GM12878 (cell line): ENCODE measurements around the gene GCC1. TPM values are rescaled to one million over a fixed set of nuclear protein-coding genes. Genes with fewer than 3 reads are reported as not detected.

ENCODE experiments used
- ATAC-seq: fragments of 200-7000 bp; cut with Tn5 transposase; 3 replicates; pipeline ENCODE4 v1.9.1; 2020; ENCODE audit warnings: mild to moderate bottlenecking, moderate library complexity
- BruUV-seq: library from RNA; stranded (reverse); fragments of 400-500 nt; replicated peaks from 2 replicates; lab custom pipeline; 2021; lab: Mats Ljungman, UMichigan
- CTCF ChIA-PET: fragments of 300-600 bp; sonication (Branson Sonifier 250); formaldehyde crosslinking; extraction: SDS; loops from one replicate; lab custom pipeline; 2021; ENCODE audit warnings: inconsistent platforms; lab: Yijun Ruan, JAX
- POLR2A ChIA-PET: fragments of 350-600 bp; formaldehyde crosslinking; extraction: SDS; loops from one replicate; lab custom pipeline; 2021; ENCODE audit warnings: inconsistent platforms; lab: Charles Lee
- RAD21 ChIA-PET: fragments of 300-600 bp; sonication (Branson Sonifier 250); formaldehyde crosslinking; loops from one replicate; lab custom pipeline; 2023; ENCODE audit warnings: antibody characterized with exemption; ENCODE audit not compliant: unreplicated experiment; lab: Charles Lee
- SMC1A ChIA-PET: fragments of 300-600 bp; sonication (Branson Sonifier 250); formaldehyde crosslinking; loops from one replicate; lab custom pipeline; 2023; ENCODE audit not compliant: unreplicated experiment, uncharacterized antibody; lab: Charles Lee
- DNase-seq: peaks from one replicate; pipeline ENCODE4 v3.0.0-alpha.2; 2011; ENCODE audit warnings: low read depth, low spot score
- FAIRE-seq: peaks from 3 replicates; lab custom pipeline; 2011; peaks lifted over from hg19 to GRCh38; lab: Jason Lieb, UNC
- H2AFZ ChIP-seq: 2 replicates; pipeline ENCODE4 v1.6.0; 2011; ENCODE audit warnings: low read depth, low read length, control low read depth; ENCODE audit not compliant: control insufficient read depth
- H3K27ac ChIP-seq: 2 replicates; pipeline ENCODE4 v1.5.1; 2011; ENCODE audit warnings: control low read depth; ENCODE audit not compliant: control insufficient read depth, insufficient read depth
- H3K27me3 ChIP-seq, 2 experiments: replicated peaks in 1 of 2; 2 replicates each; pipeline versions ENCODE4 v1.6.0 to v1.6.1; 2011; ENCODE audit warnings: low read length in 1 of 2; ENCODE audit not compliant: control insufficient read depth in 2 of 2, insufficient read depth in 2 of 2
- H3K36me3 ChIP-seq, 2 experiments: 2 replicates each; pipeline ENCODE4 v1.5.1; 2011; ENCODE audit warnings: low read length in 1 of 2; ENCODE audit not compliant: control insufficient read depth in 2 of 2, insufficient read depth in 2 of 2
- H3K4me1 ChIP-seq: 2 replicates; pipeline ENCODE4 v1.6.1; 2011; ENCODE audit warnings: mild to moderate bottlenecking, low read length, moderate library complexity, mixed read lengths; ENCODE audit not compliant: control insufficient read depth, insufficient read depth
- H3K4me2 ChIP-seq: 2 replicates; pipeline ENCODE4 v1.6.0; 2011; ENCODE audit warnings: control low read depth; ENCODE audit not compliant: control insufficient read depth, insufficient read depth
- H3K4me3 ChIP-seq: fragments of 200-600 bp; sonication (generic); 2 replicates; pipeline ENCODE4 v1.5.1; 2016
- H3K79me2 ChIP-seq: 2 replicates; pipeline ENCODE4 v1.6.0; 2011; ENCODE audit warnings: low read length; ENCODE audit not compliant: control insufficient read depth, insufficient read depth
- H3K9ac ChIP-seq: 2 replicates; pipeline ENCODE4 v1.8.0; 2011; ENCODE audit warnings: low read length, control low read depth, mixed read lengths; ENCODE audit not compliant: control insufficient read depth, insufficient read depth
- H3K9me3 ChIP-seq: replicated peaks from 3 replicates; pipeline ENCODE4 v1.5.1; 2011; ENCODE audit warnings: mild to moderate bottlenecking, low read length; ENCODE audit not compliant: control insufficient read depth, insufficient read depth
- H4K20me1 ChIP-seq: 2 replicates; pipeline ENCODE4 v1.6.0; 2011; ENCODE audit not compliant: control insufficient read depth, insufficient read depth
- BMI1 ChIP-seq: fragments of 450-650 bp; IDR thresholded peaks from 2 replicates; pipeline ENCODE4 v1.6.1; 2016; ENCODE audit warnings: mild to moderate bottlenecking, moderate library complexity, borderline replicate concordance
- HDAC2 ChIP-seq: fragments of 200-600 bp; sonication (generic); IDR thresholded peaks from 2 replicates; pipeline ENCODE4 v1.6.1; 2017
- MYC ChIP-seq: IDR thresholded peaks from 2 replicates; pipeline ENCODE4 v1.6.1; 2011; ENCODE audit warnings: mild to moderate bottlenecking, low read length, moderate library complexity, inconsistent platforms; ENCODE audit not compliant: insufficient read depth, insufficient replicate concordance, insufficient read length, severe bottlenecking
- POLR2AphosphoS5 ChIP-seq: IDR thresholded peaks from 2 replicates; pipeline ENCODE4 v1.6.1; 2011; ENCODE audit warnings: mild to moderate bottlenecking, low read length, inconsistent platforms
- STAT1 ChIP-seq: fragments of 450-650 bp; conservative IDR thresholded peaks from 2 replicates; pipeline ENCODE4 v1.6.1; 2014; ENCODE audit warnings: antibody characterized with exemption, mild to moderate bottlenecking
- TAF1 ChIP-seq: IDR thresholded peaks from 2 replicates; pipeline ENCODE4 v1.6.1; 2011; ENCODE audit warnings: mild to moderate bottlenecking, low read depth, low read length, borderline replicate concordance
- WGBS: methylation state at CpG from one replicate; pipeline ENCODE4 v1.1.6; 2016; ENCODE audit warnings: low lambda C conversion rate; ENCODE audit not compliant: insufficient replicate concordance, insufficient coverage; ENCODE audit errors: missing lambda C conversion rate; 5-methylcytosine and 5-hydroxymethylcytosine counted together
- in situ Hi-C: fragments of 300-500 bp; cut with MboI; formaldehyde crosslinking; loops from 9 replicates; pipeline ENCODE4 v1.14.3; 2018; ENCODE audit warnings: mixed read lengths
- intact Hi-C: fragments of 100-400 bp; cut with micrococcal nuclease; formaldehyde crosslinking; loops from one replicate; pipeline ENCODE4 v1.14.2; 2022; ENCODE audit not compliant: unreplicated experiment
- polyA plus RNA-seq, 11 experiments: library from polyadenylated mRNA; depleted of rRNA in 4 of 11; unstranded in 6 of 11; stranded (reverse) in 5 of 11; fragments of >200 nt; fragmentation: Nextera tagmentation in 4 of 11; fragmentation: Illumina TruSeq in 1 of 11; extraction: Ambion mirVana in 4 of 11; extraction: Trizol in 1 of 11; gene quantifications; 1 replicate in 1 of 11; 2 replicates in 10 of 11; pipeline versions ENCODE4 v1.2.1 to v1.2.3, GENCODE V29; 2011 to 2016; ENCODE audit warnings: inconsistent platforms in 2 of 11, missing spikeins in 2 of 11, low read depth in 1 of 11
- total RNA-seq, 4 experiments: library from RNA; depleted of rRNA in 3 of 4; stranded (reverse); fragments of >200 nt in 3 of 4; fragmentation: Illumina TruSeq in 1 of 4; extraction: Trizol in 1 of 4; gene quantifications; 2 replicates each; pipeline versions ENCODE4 v1.2.1 to v1.2.3, GENCODE V29; 2013 to 2021
- TF ChIP-seq, protein P1 (sequence below): fragments of 450-650 bp; IDR thresholded peaks from 2 replicates; pipeline ENCODE4 v1.6.1; 2016; ENCODE audit warnings: mild to moderate bottlenecking
- TF ChIP-seq, protein P2 (sequence below): fragments of 450-650 bp; IDR thresholded peaks from 2 replicates; pipeline ENCODE4 v1.6.1; 2018; ENCODE audit warnings: borderline replicate concordance, mild to moderate bottlenecking; ENCODE audit not compliant: partially characterized antibody

The GCC1 gene
- total and polyA plus RNA-seq, 10 of the 15 experiments (the other 5 are each of a cell fraction or from before 2014, with no cell fraction given), result 1.8 to 17.2 (median 9.0) TPM

DNA sequence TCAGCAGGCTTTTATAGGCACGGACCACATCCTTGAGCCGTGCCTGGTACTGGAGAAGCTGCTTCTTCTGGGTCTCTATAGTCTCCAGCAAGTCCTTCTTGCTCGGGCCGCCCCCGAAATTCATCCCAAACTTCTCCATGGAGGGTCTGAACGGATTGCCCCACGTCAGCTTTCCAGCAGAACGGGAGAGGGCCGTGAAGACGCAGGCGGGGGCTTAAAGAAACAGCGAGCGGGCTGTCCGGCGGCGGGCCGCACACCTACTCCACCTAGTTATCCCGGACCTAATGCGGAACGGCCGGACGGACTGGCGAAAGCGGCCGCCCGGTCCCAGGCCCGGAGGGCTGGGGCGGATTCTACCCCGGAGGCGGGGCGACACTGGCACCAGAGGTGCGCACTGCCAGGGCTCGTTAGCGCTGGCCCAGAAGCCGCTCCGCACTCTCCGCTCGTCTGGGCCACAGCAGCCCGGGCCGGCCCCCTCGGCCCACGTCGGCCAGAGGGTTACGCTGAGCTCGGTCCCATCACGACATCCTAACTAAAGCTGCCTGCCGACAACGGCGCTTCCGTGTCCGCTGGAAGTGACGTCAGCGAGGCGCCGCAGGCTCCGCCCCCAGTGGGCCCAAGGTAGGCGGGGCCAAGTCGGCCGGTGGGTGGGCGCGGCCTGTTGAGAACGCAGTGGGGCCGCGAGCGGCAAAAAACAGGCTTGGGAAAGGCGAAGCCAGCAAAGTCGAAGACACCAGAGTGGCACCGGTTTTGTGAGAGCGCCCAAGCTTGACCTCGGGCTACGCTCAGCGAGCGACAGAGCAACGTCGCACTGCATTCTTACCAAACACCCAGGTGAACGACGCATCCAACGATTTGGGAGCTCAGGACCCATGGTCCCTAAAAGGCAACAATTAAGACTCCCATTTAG lies at the start of gene GCC1 (continued):
- no peak for TF ChIP-seq BMI1
- TF ChIP-seq TAF1, result peak; percentile 69; the same call in 1 of the 2 replicates

DNA sequence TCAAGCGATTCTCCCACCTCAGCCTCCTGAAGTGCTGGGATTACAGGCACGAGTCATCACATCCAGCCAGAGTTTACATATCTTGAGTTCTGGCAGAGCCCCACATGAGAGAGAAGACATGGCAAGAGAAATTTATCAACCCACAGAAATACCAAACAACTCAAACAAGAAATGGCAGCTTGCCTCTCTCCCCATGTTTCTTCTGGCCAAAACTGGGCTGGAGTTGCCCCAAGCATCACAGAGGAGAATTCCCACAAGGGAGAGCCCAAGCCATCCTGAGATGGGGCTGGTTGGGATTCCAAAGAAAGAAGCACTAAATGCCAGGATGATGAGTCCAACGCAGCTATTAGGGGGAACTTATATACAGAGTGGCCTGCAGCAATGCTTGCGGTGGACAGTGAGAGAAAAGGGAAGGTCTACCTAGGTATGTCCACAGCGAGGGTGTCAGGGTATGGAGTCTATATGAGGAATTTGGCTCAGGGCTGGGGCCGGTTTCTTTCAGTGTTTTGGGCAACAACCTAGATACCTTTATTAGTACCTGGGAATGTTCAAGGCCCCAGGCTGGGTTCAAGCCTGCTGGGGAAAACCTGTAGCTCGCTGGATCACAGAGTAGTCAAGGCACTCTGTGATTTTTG lies 47.0 kb upstream of the GCC1 start:
- CTCF ChIA-PET, result interaction anchor here (0.9 to 1.2 kb wide), 2 partner anchors 76 to 127 kb away, joined by 3 to 4 read pairs; no protein-coding TSS in a partner anchor
- no peaks in the 10 kb centered on the region for H3K27me3 ChIP-seq
- RAD21 ChIA-PET, result no interaction called here
- H3K36me3 ChIP-seq, result no peaks in the 10 kb centered on the region
- SMC1A ChIA-PET, result interaction anchor here (0.7 to 0.9 kb wide), 2 partner anchors 22 to 124 kb away, joined by 3 read pairs; no protein-coding TSS in a partner anchor
- H3K4me2 ChIP-seq, result no peak overlapping the region
- H3K79me2 ChIP-seq, result no peaks in the 10 kb centered on the region
- H4K20me1 ChIP-seq, result no peaks in the 10 kb centered on the region
- H2AFZ ChIP-seq, result no peak overlapping the region
- no peak overlapping the region for H3K4me3 ChIP-seq
- DNase-seq (no peak), FAIRE-seq (no peak), ATAC-seq (no peak)
- POLR2A ChIA-PET, result interaction anchor here (0.7 kb wide), 1 partner anchor 243 kb away, joined by 7 read pairs; no protein-coding TSS in a partner anchor
- in situ Hi-C loops (no loop called here), intact Hi-C loops (no loop called here)
- TF ChIP-seq POLR2AphosphoS5, result no peak
- TF ChIP-seq, protein P1, sequence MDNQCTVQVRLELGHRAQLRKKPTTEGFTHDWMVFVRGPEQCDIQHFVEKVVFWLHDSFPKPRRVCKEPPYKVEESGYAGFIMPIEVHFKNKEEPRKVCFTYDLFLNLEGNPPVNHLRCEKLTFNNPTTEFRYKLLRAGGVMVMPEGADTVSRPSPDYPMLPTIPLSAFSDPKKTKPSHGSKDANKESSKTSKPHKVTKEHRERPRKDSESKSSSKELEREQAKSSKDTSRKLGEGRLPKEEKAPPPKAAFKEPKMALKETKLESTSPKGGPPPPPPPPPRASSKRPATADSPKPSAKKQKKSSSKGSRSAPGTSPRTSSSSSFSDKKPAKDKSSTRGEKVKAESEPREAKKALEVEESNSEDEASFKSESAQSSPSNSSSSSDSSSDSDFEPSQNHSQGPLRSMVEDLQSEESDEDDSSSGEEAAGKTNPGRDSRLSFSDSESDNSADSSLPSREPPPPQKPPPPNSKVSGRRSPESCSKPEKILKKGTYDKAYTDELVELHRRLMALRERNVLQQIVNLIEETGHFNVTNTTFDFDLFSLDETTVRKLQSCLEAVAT, result no peak
- no peak for TF ChIP-seq MYC
- no peak for TF ChIP-seq STAT1
- no peak for TF ChIP-seq HDAC2
- TF ChIP-seq, protein P2, sequence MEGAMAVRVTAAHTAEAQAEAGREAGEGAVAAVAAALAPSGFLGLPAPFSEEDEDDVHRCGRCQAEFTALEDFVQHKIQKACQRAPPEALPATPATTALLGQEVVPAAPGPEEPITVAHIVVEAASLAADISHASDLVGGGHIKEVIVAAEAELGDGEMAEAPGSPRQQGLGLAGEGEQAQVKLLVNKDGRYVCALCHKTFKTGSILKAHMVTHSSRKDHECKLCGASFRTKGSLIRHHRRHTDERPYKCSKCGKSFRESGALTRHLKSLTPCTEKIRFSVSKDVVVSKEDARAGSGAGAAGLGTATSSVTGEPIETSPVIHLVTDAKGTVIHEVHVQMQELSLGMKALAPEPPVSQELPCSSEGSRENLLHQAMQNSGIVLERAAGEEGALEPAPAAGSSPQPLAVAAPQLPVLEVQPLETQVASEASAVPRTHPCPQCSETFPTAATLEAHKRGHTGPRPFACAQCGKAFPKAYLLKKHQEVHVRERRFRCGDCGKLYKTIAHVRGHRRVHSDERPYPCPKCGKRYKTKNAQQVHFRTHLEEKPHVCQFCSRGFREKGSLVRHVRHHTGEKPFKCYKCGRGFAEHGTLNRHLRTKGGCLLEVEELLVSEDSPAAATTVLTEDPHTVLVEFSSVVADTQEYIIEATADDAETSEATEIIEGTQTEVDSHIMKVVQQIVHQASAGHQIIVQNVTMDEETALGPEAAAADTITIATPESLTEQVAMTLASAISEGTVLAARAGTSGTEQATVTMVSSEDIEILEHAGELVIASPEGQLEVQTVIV, result no peak
- H3K9ac ChIP-seq, result no peak overlapping the region
- WGBS, result 37% methylated on average over 7 of the region's 7 CpGs
- H3K4me1 ChIP-seq, result no peaks in the 10 kb centered on the region
- H3K27ac ChIP-seq, result no peak overlapping the region
- BruUV-seq, result no TSS peak
- no peaks in the 10 kb centered on the region; the same call in 2 of the 3 replicates for H3K9me3 ChIP-seq
